IMR-90 (cell line): ENCODE data around the gene EMP1.

ENCODE experiments used
- MAFK ChIP-seq: IDR thresholded peaks from 2 replicates; pipeline ENCODE4 v1.6.1; 2012; ENCODE audit warnings: low read depth, low read length, improper control_type of control experiment
- MXI1 ChIP-seq: IDR thresholded peaks from 2 replicates; pipeline ENCODE4 v1.6.1; 2012; ENCODE audit warnings: low read depth, mild to moderate bottlenecking, low read length, moderate library complexity, borderline replicate concordance
- POLR2A ChIP-seq: IDR thresholded peaks from 2 replicates; pipeline ENCODE4 v1.6.1; 2012; ENCODE audit warnings: mild to moderate bottlenecking, low read depth, low read length
- RAD21 ChIP-seq: IDR thresholded peaks from 2 replicates; pipeline ENCODE4 v1.6.1; 2012; ENCODE audit warnings: low read length, improper control_type of control experiment
- SMC3 ChIP-seq: fragments of 150-350 bp; IDR thresholded peaks from 2 replicates; pipeline ENCODE4 v1.6.1; 2016; ENCODE audit warnings: low read depth, mild to moderate bottlenecking, antibody characterized with exemption, low read length, moderate library complexity
- TF ChIP-seq, protein P1 (sequence below): conservative IDR thresholded peaks from 2 replicates; pipeline ENCODE4 v1.5.1; 2012; ENCODE audit warnings: mild to moderate bottlenecking, low read depth, low read length, improper control_type of control experiment
- TF ChIP-seq, protein P2 (sequence below): fragments of 150-350 bp; IDR thresholded peaks from 2 replicates; pipeline ENCODE4 v1.6.1; 2017; ENCODE audit warnings: mild to moderate bottlenecking, antibody characterized with exemption, low read length, low read depth

DNA sequence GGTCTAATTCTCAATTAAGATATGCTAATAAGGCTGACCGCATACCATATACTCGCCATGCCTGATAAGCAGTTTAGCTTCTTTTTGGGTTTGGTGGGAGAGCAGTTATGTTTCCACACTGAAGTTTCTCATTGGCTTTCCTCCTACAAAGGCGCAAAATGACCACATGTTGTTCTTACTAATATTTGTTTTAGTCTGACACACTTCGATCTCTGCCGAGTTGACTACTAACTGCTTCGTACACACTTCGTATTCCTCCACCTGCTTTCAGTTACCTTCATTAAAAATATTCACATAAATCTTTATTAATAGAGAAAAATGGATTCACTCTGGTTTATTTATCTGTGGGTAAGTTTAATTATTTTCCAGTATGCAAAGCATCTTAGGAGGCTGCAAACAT, 41.7 kb downstream of the EMP1 start:
- TF ChIP-seq, protein P1, sequence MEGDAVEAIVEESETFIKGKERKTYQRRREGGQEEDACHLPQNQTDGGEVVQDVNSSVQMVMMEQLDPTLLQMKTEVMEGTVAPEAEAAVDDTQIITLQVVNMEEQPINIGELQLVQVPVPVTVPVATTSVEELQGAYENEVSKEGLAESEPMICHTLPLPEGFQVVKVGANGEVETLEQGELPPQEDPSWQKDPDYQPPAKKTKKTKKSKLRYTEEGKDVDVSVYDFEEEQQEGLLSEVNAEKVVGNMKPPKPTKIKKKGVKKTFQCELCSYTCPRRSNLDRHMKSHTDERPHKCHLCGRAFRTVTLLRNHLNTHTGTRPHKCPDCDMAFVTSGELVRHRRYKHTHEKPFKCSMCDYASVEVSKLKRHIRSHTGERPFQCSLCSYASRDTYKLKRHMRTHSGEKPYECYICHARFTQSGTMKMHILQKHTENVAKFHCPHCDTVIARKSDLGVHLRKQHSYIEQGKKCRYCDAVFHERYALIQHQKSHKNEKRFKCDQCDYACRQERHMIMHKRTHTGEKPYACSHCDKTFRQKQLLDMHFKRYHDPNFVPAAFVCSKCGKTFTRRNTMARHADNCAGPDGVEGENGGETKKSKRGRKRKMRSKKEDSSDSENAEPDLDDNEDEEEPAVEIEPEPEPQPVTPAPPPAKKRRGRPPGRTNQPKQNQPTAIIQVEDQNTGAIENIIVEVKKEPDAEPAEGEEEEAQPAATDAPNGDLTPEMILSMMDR: no peak
- no peak for TF ChIP-seq POLR2A
- no peak for TF ChIP-seq MXI1
- TF ChIP-seq MAFK: no peak
- TF ChIP-seq, protein P2, sequence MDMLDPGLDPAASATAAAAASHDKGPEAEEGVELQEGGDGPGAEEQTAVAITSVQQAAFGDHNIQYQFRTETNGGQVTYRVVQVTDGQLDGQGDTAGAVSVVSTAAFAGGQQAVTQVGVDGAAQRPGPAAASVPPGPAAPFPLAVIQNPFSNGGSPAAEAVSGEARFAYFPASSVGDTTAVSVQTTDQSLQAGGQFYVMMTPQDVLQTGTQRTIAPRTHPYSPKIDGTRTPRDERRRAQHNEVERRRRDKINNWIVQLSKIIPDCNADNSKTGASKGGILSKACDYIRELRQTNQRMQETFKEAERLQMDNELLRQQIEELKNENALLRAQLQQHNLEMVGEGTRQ: no peak
- TF ChIP-seq SMC3: no peak
- no peak for TF ChIP-seq RAD21
